Measurements from ENCODE around the gene CSH1.

DNA sequence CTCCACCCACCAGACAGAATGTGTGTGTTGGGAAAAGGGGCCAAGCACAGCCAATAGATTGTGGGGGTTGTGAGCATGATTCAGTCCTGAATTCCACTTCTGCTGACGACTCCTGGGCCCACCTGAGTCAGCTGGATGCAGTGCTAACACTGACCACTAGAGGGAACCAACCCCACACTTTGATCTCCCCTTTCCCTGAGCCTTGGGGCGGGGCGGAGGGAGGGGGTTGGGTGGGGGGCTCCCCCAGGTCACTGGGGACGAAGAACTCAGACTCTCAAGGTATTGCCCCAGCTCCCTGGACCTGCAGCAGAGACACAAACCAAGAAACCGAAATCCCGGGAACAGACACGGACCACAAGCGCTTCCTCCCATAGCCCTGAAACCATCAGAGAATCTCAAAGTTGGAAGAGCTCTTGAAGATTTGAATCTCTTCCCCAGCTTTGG, 15.3 kb upstream of the CSH1 start:
- TF ChIP-seq, protein P1, sequence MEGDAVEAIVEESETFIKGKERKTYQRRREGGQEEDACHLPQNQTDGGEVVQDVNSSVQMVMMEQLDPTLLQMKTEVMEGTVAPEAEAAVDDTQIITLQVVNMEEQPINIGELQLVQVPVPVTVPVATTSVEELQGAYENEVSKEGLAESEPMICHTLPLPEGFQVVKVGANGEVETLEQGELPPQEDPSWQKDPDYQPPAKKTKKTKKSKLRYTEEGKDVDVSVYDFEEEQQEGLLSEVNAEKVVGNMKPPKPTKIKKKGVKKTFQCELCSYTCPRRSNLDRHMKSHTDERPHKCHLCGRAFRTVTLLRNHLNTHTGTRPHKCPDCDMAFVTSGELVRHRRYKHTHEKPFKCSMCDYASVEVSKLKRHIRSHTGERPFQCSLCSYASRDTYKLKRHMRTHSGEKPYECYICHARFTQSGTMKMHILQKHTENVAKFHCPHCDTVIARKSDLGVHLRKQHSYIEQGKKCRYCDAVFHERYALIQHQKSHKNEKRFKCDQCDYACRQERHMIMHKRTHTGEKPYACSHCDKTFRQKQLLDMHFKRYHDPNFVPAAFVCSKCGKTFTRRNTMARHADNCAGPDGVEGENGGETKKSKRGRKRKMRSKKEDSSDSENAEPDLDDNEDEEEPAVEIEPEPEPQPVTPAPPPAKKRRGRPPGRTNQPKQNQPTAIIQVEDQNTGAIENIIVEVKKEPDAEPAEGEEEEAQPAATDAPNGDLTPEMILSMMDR (IDR thresholded peaks at IDR 0.05; ENCODE audit: extremely low read depth in 1 of 2, insufficient read depth in 1 of 2, low read depth in 1 of 2, low read length in 2 of 2), result peak; percentile 34 to 70
- TF ChIP-seq, protein P2, sequence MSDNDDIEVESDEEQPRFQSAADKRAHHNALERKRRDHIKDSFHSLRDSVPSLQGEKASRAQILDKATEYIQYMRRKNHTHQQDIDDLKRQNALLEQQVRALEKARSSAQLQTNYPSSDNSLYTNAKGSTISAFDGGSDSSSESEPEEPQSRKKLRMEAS (IDR thresholded peaks at IDR 0.05; ENCODE audit: insufficient read depth, insufficient read length), result no peak
- no peak for TF ChIP-seq POLR2A (IDR thresholded peaks at IDR 0.05; ENCODE audit: low read depth, low read length)
- TF ChIP-seq EZH2 (IDR thresholded peaks at IDR 0.05; ENCODE audit: borderline replicate concordance, low read depth, low read length, severe bottlenecking), result no peak
- no peak for TF ChIP-seq POLR2AphosphoS5 (IDR thresholded peaks at IDR 0.05; ENCODE audit: insufficient read depth, low read depth, low read length)
